DMS 273 (cell line): ENCODE data around the gene LGALS16.
"Not testable (repeated sequence)": the region's sequence is repeated elsewhere in the genome, so short reads cannot be mapped to it uniquely, and the experiment has no call there.

Source experiments
- DNase-seq: peaks from one replicate; lab custom pipeline; 2025; ENCODE audit not compliant: unreplicated experiment; lab: John Stamatoyannopoulos, UW

LGALS16 gene, protein sequence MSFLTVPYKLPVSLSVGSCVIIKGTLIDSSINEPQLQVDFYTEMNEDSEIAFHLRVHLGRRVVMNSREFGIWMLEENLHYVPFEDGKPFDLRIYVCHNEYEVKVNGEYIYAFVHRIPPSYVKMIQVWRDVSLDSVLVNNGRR

DNA sequence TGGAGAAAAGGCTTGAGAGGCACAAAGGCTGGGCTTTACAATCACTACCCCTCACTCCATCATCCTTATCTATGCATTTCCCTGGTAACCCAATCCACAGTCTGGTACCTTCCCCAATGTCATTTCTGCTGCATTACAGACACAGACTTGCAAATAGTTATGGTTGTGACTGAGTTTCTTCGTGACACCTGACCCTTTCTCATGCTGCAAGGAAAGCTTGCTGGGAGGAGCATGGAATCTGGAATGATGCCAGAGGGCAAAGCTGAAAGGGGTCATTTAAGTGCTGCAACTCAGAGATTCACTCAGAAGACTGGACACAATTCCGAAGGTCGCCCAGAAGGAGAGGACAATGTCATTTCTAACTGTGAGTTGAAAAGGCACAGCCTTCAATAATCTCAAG lies at the start of gene LGALS16:
TSS of gene LGALS16 (plus strand) at position 301 of the 400 bp plus-strand sequence. CDS start at position 350, 49 bp downstream.
- no peak for DNase-seq

DNA sequence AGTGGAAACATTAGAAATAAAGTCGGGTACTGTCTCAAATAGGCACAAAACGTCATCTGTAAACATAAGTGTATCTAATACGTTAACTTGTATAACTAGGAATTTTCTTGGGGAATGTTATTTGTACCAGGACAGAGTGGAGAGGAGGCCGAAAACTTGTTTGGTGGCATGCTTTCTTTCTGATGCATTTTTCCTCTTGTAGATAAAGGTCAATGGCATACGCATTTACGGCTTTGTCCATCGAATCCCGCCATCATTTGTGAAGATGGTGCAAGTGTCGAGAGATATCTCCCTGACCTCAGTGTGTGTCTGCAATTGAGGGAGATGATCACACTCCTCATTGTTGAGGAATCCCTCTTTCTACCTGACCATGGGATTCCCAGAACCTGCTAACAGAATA lies 48.7 kb upstream of the LGALS16 start:
- no peak for DNase-seq

GRCh38 chr19:39607561-39607960 lies 48.2 kb upstream of the LGALS16 start:
- DNase-seq = no peak

DNA sequence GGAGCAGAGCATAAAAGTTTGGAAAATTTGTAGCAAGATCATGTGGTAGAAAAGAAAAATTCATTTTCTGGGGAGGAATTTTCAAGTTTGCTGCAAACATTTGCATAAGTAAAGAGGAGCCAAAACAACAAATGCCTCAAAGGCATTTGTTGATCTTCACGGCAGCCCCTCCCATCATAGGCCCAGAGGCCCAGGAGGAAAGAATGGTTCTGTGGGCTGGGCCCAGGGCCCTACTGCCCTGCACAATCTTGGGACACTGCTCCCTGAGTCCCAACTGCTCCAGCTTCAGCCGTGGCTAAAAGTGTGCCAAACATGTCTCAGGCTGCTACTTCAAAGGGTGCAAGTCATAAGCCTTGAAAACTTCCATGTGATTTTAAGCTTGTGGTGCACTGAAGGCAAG lies 42.1 kb upstream of the LGALS16 start:
- DNase-seq = no peak

DNA sequence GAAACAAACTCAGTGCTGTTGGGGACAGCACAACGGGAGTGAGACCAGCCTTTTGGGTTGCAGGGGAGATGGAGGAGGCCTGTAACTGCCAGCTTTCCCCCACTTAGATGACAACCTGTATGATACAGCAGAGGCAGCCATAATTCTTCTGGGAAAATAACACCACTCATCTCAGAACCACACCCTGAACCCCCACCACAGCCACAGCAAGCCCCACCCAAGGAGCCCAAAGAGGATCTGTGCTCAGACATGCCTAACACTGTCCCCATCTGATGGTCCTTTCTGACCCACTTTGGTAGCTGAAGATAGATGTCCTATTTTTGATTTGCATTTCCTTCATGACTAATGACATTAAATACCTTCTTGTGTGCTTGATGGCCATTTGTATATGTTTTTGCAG lies 38.0 kb upstream of the LGALS16 start:
- DNase-seq = no peak

GRCh38 chr19:39623946-39624345 lies 31.8 kb upstream of the LGALS16 start:
- DNase-seq = no peak

- peak; percentile 10 for DNase-seq
Observed at GRCh38 chr19:39627631-39628030, 28.1 kb upstream of the LGALS16 start.

GRCh38 chr19:39631178-39631577 lies 24.5 kb upstream of the LGALS16 start:
- DNase-seq = no peak

GRCh38 chr19:39631626-39632025 lies 24.1 kb upstream of the LGALS16 start:
- no peak for DNase-seq

GRCh38 chr19:39637891-39638290 lies 17.8 kb upstream of the LGALS16 start:
- DNase-seq = no peak

GRCh38 chr19:39641773-39642172 lies 13.9 kb upstream of the LGALS16 start:
- no peak for DNase-seq

GRCh38 chr19:39643591-39643990 lies 12.1 kb upstream of the LGALS16 start:
- no peak for DNase-seq

GRCh38 chr19:39645800-39646411 lies 9.8 kb upstream of the LGALS16 start:
- no peak for DNase-seq

GRCh38 chr19:39647918-39648317 lies 7.8 kb upstream of the LGALS16 start:
- DNase-seq = no peak

- no peak for DNase-seq
Observed at GRCh38 chr19:39659791-39660190, 4.1 kb downstream of the LGALS16 start.

GRCh38 chr19:39660661-39661060 lies 4.9 kb downstream of the LGALS16 start:
- no peak for DNase-seq

GRCh38 chr19:39661565-39661964 lies 5.9 kb downstream of the LGALS16 start:
- DNase-seq = no peak

GRCh38 chr19:39669860-39670259 lies 14.1 kb downstream of the LGALS16 start:
- DNase-seq = not testable (repeated sequence)

DNA sequence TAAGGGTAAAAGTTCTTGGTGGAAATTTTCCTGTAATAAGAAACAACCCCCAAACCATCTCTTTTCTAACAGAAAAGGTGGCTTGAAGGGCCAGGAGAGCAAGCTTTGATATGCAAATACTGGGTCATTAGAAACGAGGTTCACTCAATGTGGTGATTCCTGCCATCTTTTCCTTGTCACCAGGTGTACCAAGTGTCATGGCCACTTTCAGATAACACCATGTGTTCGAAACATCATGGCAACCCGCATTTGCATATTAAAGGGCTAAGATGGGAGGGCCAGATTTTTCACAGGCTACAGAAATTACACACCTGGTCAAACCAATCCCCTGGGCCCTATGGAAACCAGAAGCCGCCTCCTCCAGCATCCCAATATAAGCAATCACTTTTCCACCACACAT lies 15.3 kb downstream of the LGALS16 start:
- DNase-seq = no peak

DNA sequence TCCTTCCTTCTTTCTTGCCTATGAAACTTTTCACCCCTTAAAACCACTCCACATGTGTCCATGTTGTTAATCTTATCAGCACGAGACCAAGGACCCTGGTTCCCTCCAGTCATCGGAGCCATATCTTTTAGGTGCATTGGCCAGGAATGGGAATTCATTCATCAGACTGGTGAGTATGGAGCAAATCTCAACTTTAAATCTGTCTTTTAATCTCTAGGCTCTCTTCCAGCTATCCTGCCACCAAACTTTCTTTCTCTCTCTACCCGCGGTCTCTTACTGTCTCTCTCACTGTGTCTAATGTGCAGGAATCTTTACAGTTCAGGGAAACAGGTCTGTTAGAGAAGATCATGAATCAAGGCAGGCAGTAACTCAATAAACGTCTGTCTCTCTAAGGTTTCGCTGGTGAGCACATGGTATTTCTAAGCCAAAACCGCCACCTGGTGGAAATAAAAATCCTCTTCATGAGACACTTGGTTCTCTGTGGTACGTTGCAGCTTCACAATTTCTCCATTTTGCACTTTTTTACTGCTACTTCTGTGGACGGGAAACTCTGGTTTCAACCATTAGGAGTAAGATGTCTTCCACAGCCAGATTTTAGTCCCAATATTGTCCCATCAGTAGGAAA lies 16.1 kb downstream of the LGALS16 start:
- DNase-seq = peak; percentile 82

GRCh38 chr19:39672473-39672872 lies 16.8 kb downstream of the LGALS16 start:
- no peak for DNase-seq

- not testable (repeated sequence) for DNase-seq
Observed at GRCh38 chr19:39673862-39674261, 18.1 kb downstream of the LGALS16 start.

GRCh38 chr19:39676004-39676403 lies 20.3 kb downstream of the LGALS16 start:
- no peak for DNase-seq
